HG03103 (cell line): ENCODE data around the gene AQP1.

Experiments
- ATAC-seq: cut with Tn5 transposase; IDR thresholded peaks from one replicate; pipeline ENCODE4 v1.9.1; 2021; ENCODE audit warnings: low read depth; ENCODE audit not compliant: unreplicated experiment

AQP1 gene

GRCh38 chr7:30911561-30911969, at the start of gene AQP1:
Gene AQP1, plus strand, starts transcription at chr7:30911853. Its CDS starts 57 bp downstream, at chr7:30911910.
- no peak for ATAC-seq

- no peak for ATAC-seq
Observed at GRCh38 chr7:30862995-30863705, 48.5 kb upstream of the AQP1 start.

DNA sequence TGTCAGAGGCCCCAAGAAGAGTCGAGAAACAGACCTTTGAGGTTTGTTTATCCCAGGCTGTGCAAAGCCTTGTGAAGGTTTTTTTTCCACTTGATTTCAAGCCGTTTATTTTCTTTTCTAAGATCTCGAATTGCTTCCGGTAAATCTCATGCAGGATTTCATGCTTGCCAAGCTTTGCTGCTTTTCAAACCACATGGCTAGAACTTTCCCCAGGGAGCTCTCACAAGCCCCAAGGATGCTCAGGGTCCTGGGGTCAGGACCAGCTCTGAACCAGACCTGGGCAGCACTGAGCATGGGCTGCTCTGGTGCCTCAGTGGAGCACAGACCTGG, 48.0 kb upstream of the AQP1 start:
- ATAC-seq: no peak

GRCh38 chr7:30864101-30864500, 47.6 kb upstream of the AQP1 start:
- no peak for ATAC-seq

- no peak for ATAC-seq
Observed at GRCh38 chr7:30865076-30865475, 46.6 kb upstream of the AQP1 start.

GRCh38 chr7:30865821-30866220, 45.8 kb upstream of the AQP1 start:
- no peak for ATAC-seq

DNA sequence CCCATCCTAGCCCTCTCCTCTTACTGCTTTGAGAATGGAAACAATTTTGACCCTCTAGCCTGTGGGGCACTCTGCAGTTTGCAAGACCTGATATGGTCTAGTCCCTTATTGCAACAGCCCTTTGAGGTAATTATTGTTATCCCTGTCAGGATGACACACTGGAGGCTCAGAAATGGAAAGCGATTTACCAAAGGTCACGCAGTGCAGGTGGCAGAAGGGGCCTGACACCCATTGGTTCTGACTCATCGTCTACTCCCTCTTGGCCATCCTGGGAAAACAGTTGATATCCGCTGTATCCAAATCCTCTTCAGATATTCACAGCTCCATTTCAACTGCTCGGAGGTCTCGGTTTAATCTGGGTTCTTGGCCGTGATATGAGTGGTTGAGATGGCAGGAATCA, 44.7 kb upstream of the AQP1 start:
- no peak for ATAC-seq

DNA sequence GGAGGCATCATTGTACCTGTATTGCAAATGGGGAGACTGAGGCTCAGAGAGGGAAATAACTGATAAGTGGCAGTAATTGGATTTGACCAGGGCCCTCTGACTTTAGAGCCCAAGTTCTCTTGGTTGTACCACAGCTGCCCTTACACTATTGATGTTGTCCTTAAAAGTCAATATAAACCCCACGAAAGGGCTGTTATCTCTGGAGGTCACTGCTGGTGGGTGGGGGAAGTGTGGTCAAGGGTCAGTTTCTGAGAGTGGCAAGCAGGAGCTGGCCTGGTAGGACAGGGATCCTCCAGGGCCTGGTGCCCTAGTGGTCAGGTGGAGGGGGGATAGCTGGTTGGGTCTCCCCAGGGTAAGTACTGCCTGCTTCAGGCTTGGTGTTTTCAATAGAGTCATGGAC, 44.2 kb upstream of the AQP1 start:
- no peak for ATAC-seq

DNA sequence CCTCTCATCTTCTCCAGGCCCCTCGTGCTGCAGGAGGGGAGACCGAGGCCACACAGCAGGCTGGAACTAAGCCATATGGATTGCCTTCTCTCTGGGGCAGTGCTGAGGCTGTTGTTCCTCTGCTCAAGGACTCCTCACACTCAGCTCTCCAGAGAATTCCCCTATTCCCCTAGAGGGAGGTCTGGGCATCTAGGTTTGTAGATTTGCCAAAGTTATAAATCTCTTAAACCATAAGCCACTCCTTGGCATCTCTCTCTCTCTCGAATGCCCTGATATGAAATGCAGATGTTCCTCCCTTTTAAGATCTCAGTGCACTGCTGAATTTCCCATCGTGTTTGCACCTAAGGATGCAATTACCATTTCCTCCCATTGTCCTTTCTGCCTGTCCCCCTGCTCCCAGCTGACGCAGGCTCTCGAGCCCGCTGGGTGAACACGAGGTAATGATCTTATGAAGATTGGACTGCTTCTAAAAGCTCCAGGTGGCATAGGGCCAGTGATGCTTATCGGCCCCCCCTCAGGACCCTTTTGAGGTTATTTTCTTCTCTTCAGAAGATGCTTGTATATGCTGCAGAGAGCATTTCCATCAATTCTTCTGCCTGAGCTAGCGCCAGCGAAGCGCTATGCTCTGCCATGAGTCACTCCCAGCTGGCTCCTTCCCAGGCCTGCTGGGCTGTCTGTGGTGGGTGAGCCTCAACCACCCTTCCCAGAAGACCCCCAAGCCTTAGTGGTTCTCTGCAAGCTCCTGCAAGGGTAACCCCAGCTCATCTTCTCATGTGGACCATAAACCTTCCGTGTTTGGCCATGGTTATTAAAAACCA, 41.6 kb upstream of the AQP1 start:
- ATAC-seq: no peak

DNA sequence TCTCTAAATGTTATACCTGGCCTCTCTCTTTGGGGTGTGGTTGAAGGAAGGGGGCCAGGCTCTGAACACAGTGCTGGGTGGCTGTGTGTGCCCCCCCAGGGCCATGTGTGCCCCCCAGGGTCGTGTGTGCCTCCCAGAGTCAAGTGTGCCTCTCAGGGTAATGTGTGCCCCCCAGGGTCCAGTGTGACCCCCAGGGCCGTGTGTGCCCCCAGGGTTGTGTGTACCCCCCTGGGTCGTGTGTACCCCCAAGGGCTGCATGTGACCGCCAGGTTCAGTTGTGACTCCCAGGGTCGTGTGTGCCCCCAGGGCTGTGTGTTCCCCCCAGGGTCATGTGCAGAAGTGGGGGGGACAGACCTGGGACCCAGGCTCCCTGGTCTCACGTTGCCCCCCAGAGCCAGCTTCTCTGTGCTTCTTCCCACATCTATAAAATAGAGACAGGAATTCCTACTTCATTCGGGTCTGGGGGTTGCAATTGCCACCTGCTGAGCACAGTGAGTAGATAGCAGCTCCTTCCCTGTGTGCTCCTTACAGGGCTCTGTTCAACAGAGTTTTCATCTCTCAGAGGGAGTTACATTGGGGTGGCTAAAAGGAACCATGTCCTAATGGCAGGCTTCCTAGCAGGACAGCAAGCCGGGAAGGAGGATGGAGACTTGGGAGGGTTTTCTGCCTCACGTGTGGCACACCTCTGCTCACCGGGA, 40.7 kb upstream of the AQP1 start:
- ATAC-seq: no peak

GRCh38 chr7:30871655-30872054, 40.0 kb upstream of the AQP1 start:
- no peak for ATAC-seq

- ATAC-seq: no peak
Observed at GRCh38 chr7:30873207-30873606, 38.4 kb upstream of the AQP1 start.

DNA sequence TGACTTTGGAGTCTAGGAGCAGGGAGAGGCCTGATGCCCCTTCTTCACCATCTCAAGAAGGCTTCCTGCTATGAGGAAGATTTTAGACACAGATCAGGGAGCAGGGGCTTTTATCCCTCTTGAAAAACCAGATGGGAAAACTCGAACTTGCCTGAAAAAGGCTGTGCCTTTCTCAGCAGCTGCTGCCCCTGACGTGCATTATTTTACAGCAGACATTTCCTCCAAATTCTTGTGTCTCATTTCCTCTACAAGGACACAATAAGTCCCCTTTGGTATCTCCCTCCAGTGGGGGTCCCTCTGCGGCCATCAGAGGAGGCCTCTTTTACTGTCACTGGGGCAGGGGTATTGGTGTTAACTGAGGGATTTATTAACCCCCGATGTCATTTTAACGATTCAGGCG, 38.0 kb upstream of the AQP1 start:
- no peak for ATAC-seq

GRCh38 chr7:30874656-30875302, 36.9 kb upstream of the AQP1 start:
- no peak for ATAC-seq

DNA sequence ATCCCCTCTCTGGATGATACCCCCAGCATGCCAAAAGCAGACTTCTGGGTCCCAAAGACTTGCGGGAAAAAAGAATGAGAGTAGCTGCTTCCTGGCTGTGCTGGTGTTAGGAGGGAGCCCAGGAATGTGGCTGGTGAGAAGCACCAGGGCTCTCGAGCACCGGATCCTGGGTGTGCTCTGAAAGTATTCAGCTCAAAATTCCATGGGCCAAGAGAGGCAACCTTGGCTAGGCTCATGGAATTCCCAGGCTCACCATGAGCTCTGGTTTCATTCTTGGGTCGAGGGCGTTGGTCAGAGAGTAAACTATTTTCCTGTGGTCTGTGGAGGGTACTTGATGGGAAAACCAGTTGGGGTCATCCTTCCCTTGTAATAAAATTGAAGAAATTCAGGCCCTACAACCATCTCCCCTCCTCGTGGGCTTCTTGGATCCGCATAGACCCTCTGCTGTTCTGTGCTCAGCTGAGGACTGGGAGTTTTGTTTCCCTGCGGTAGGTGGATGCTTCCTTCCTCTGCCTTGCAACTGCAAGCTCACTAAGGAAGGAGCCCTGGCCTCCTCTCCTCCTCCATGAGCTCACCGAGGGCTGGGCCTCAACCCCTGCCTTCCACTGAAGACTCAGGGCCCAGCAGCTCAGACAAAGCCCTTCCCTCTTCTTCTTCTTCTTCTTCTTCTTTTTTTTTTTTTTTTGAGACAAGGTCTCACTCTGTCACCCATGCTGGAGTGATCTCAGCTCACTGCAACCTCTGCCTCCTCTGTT, 34.5 kb upstream of the AQP1 start:
- no peak for ATAC-seq

GRCh38 chr7:30877993-30878392, 33.7 kb upstream of the AQP1 start:
- ATAC-seq: no peak

- ATAC-seq: no peak
Observed at GRCh38 chr7:30879139-30880124, 32.2 kb upstream of the AQP1 start.

DNA sequence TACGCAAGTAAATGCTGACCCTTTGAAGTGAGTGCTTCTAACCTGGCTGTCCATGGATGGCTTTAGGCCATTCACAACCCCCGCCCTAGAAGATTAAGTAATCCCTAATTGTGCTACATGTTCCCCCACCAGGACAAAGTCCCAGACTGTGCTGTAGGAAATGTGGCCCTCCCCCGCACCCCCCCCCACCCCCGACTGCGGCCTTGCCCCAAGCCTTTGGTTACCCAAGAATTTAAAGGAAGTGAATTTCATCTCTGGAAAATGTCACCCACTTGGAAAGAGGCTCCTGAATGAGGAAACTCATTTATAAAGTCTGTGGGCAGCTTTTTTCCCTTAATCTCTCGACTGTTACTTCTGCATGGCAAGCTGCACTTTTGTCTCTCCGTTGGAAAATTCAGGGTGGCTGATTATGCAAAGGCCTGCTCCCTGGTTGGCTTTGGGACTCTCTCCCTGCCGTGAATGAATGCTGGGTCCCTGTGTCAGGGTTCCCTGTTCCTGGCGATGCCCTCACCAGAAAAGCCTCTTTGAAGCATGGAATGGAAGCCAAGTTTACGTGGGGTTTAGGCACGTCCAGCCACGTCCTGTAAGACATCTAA, 31.4 kb upstream of the AQP1 start:
- no peak for ATAC-seq

DNA sequence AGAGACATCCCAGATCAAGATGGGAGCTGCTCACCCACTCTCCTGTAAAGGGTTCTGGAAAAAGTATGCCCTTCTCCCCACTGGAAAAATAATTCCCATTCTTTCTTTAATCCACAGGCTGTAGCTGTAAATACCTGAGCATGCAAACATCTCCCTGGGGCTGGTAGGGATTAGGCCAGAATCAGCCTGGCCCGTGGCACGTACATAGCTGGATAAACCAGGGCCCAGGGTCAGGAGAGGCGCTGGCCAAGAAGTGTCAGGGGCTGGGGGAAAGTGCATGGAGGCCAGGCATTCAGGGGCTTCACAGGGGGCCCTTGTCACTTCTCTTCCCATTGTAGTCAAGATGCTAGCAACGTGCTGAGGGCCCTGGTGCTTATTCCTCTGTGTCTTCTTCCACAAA, 30.7 kb upstream of the AQP1 start:
- ATAC-seq: no peak
